ENCODE data around the gene DENND4C. TPM values are rescaled to one million over a fixed set of nuclear protein-coding genes. Genes with fewer than 3 reads are reported as not detected.

DENND4C gene
- total RNA-seq, 1 experiment from 2014 or later: 26.6 TPM

GRCh38 chr9:19200229-19200628 is 30.3 kb upstream of the DENND4C start:
- Mint-ChIP-seq H3K4me1 (peaks cover 7% of the 10 kb centered on the region in 2 experiments), H3K36me3 (ENCODE audit: insufficient read depth in 1 of 3, low read depth in 3 of 3) (no peaks in the 10 kb centered on the region), H3K9me3 (no peaks in the 10 kb centered on the region; a peak in 1 of 5 replicates), H3K27me3 (ENCODE audit: low read depth) (no peaks in the 10 kb centered on the region), H3K27ac (no peak overlapping the region), H3K4me3 (no peak overlapping the region)
- Histone ChIP-seq H3T11ph (ENCODE audit: low read length) (no peak overlapping the region), H3K27ac (ENCODE audit: insufficient read length, low read depth, low read length) (no peak overlapping the region), H3K4me1 (ENCODE audit: insufficient read depth, low read length) (no peaks in the 10 kb centered on the region), H3K56ac (ENCODE audit: insufficient read length, low read depth, low read length) (no peak overlapping the region), H2BK15ac (ENCODE audit: low read depth, low read length) (no peak overlapping the region), H3K18ac (ENCODE audit: insufficient read length, low read depth, low read length) (no peak overlapping the region), H4K5ac (ENCODE audit: insufficient read length, low read depth, low read length) (no peak overlapping the region), H3K79me2 (ENCODE audit: insufficient read depth, low read length) (no peaks in the 10 kb centered on the region), H3K27me3 (ENCODE audit: insufficient read depth, low read length) (no peaks in the 10 kb centered on the region), H4K91ac (ENCODE audit: insufficient read length, low read depth, low read length) (no peak overlapping the region), H3K23ac (ENCODE audit: insufficient read length, low read depth, low read length) (no peak overlapping the region), H2BK20ac (ENCODE audit: low read depth, low read length, poor library complexity, severe bottlenecking) (no peak overlapping the region), H3K9ac (ENCODE audit: extremely low read depth, insufficient read length, low read length) (no peak overlapping the region), H3K4me2 (ENCODE audit: insufficient read depth, insufficient read length, low read length) (no peak overlapping the region), H2AFZ (ENCODE audit: low read length) (no peak overlapping the region), H2BK120ac (ENCODE audit: low read depth, low read length, poor library complexity, severe bottlenecking) (no peak overlapping the region), H4K8ac (replicated peaks; ENCODE audit: insufficient read length, low read depth, low read length) (no peak overlapping the region), H2BK5ac (ENCODE audit: insufficient read length, low read length) (no peak overlapping the region), H4K20me1 (ENCODE audit: control insufficient read depth, insufficient read depth, insufficient read length) (no peaks in the 10 kb centered on the region), H3K4ac (ENCODE audit: low read depth, low read length) (no peak overlapping the region), H3K23me2 (ENCODE audit: insufficient read length, low read depth, low read length, poor library complexity, severe bottlenecking) (no peaks in the 10 kb centered on the region), H2BK12ac (ENCODE audit: insufficient read length, low read depth, low read length) (no peak overlapping the region), H2AK5ac (ENCODE audit: insufficient read length, low read length) (no peak overlapping the region), H3K79me1 (ENCODE audit: insufficient read depth, low read depth, low read length, poor library complexity, severe bottlenecking) (no peaks in the 10 kb centered on the region), H3K9me3 (ENCODE audit: control insufficient read depth, low read depth, low read length) (no peaks in the 10 kb centered on the region), H3K14ac (ENCODE audit: insufficient read depth, low read length) (no peak overlapping the region)
- TF ChIP-seq CTCF (conservative IDR thresholded peaks at IDR 0.05): no peak
- no CpG with 5 or more reads among the region's 8 CpGs for WGBS (ENCODE audit: extremely low coverage, insufficient read length, low lambda C conversion rate)
- DNase-seq: no peak

Data from H9 (cell line).